Right atrium auricular region (tissue), 2 donors: ENCODE measurements around the gene COL23A1. TPM values are rescaled to one million over a fixed set of nuclear protein-coding genes. Genes with fewer than 3 reads are reported as not detected.
"Not testable (repeated sequence)": the region's sequence is repeated elsewhere in the genome, so short reads cannot be mapped to it uniquely, and the experiment has no call there.

ENCODE experiments used
- DNase-seq: peaks from one replicate; pipeline ENCODE4 v3.0.0-alpha.2; 2019; ENCODE audit warnings: low spot score
- H3K27ac ChIP-seq, 2 donors: fragments of 200-600 bp; sonication (generic); 1 replicate in 1 of 2; 2 replicates in 1 of 2; pipeline ENCODE4 v1.5.1; 2016 to 2019
- H3K27me3 ChIP-seq, 2 donors: fragments of 200-600 bp; sonication (generic); one replicate each; pipeline versions ENCODE4 v1.5.1 to v1.6.0; 2017 to 2019
- H3K36me3 ChIP-seq: fragments of 200-600 bp; sonication (generic); one replicate; pipeline ENCODE4 v1.5.1; 2016
- H3K4me1 ChIP-seq, 2 donors: fragments of 200-600 bp; sonication (generic); one replicate each; pipeline versions ENCODE4 v1.5.1 to v1.6.0; 2017 to 2019
- H3K4me3 ChIP-seq, 2 donors: fragments of 200-600 bp; sonication (generic); 1 replicate in 1 of 2; 2 replicates in 1 of 2; pipeline ENCODE4 v1.5.1; 2017 to 2019; ENCODE audit warnings: mild to moderate bottlenecking in 1 of 2, moderate library complexity in 1 of 2
- H3K9me3 ChIP-seq, 2 donors: fragments of 200-600 bp; sonication (generic); one replicate each; pipeline ENCODE4 v1.5.1; 2019
- total RNA-seq, 2 donors: library from RNA; depleted of rRNA; stranded (reverse); fragments of >200 nt; gene quantifications; one replicate each; pipeline ENCODE4 v1.1.0, GENCODE V29; 2016
- TF ChIP-seq, protein P1 (sequence below), 2 donors: fragments of 200-600 bp; sonication (generic); IDR thresholded peaks; one replicate each; pipeline ENCODE4 v1.5.1; 2019; ENCODE audit warnings: antibody characterized with exemption in 2 of 2

Gene COL23A1
- total RNA-seq, 2 donors from 2014 or later: 5.7 to 6.8 TPM

DNA sequence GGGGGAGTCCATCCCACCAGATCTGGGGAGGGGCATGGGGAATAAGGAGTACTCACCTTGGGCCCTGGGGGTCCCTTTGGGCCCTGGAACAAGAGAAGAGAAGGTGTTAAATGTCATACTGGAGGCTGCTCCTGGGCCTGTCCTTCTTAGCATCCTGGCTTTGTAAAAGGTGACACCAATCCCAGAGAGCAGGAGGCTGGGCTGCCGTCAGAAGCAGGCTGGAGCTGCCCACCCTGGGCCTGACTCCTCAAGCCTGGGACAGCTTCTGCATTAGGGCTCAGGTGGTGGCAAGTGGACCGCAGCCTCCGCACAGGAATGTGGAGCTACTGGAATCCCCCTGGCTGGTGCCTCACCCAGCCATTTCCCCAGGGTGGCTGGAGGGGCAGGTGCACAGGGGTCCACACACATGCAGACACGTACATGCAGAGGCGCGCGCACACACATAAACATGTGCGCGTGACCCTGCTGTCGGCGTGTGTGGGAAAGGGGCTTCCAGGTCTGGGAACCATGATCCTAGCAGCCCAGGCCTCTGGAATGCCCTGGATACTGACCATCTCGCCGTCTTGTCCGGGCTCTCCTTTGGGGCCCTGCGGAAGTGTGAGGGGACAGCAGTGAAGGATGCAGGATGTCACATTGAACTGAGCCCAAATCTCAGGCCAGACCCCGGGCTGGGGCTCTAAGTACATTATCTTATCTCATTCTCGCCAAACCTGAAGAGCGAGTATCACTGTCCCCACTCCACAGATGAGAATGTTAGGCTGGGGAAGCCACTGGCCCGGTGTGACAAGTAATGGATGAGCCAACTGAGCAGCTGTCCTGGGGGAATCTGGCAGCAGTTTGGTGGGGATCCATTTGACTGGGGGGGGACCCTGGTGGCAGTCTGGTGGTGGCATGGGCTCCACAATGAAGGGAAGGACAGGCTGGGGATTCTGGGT, 328.3 kb downstream of the COL23A1 start:
- H3K36me3 ChIP-seq: no peaks in the 10 kb centered on the region
- H3K4me1 ChIP-seq: no peaks in the 10 kb centered on the region
- H3K27me3 ChIP-seq: no peaks in the 10 kb centered on the region
- no peaks in the 10 kb centered on the region for H3K9me3 ChIP-seq
- TF ChIP-seq, protein P1, sequence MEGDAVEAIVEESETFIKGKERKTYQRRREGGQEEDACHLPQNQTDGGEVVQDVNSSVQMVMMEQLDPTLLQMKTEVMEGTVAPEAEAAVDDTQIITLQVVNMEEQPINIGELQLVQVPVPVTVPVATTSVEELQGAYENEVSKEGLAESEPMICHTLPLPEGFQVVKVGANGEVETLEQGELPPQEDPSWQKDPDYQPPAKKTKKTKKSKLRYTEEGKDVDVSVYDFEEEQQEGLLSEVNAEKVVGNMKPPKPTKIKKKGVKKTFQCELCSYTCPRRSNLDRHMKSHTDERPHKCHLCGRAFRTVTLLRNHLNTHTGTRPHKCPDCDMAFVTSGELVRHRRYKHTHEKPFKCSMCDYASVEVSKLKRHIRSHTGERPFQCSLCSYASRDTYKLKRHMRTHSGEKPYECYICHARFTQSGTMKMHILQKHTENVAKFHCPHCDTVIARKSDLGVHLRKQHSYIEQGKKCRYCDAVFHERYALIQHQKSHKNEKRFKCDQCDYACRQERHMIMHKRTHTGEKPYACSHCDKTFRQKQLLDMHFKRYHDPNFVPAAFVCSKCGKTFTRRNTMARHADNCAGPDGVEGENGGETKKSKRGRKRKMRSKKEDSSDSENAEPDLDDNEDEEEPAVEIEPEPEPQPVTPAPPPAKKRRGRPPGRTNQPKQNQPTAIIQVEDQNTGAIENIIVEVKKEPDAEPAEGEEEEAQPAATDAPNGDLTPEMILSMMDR (IDR thresholded peaks at IDR 0.05): no peak
- no peak overlapping the region for H3K27ac ChIP-seq
- no peak overlapping the region for H3K4me3 ChIP-seq
- no peak for DNase-seq

DNA sequence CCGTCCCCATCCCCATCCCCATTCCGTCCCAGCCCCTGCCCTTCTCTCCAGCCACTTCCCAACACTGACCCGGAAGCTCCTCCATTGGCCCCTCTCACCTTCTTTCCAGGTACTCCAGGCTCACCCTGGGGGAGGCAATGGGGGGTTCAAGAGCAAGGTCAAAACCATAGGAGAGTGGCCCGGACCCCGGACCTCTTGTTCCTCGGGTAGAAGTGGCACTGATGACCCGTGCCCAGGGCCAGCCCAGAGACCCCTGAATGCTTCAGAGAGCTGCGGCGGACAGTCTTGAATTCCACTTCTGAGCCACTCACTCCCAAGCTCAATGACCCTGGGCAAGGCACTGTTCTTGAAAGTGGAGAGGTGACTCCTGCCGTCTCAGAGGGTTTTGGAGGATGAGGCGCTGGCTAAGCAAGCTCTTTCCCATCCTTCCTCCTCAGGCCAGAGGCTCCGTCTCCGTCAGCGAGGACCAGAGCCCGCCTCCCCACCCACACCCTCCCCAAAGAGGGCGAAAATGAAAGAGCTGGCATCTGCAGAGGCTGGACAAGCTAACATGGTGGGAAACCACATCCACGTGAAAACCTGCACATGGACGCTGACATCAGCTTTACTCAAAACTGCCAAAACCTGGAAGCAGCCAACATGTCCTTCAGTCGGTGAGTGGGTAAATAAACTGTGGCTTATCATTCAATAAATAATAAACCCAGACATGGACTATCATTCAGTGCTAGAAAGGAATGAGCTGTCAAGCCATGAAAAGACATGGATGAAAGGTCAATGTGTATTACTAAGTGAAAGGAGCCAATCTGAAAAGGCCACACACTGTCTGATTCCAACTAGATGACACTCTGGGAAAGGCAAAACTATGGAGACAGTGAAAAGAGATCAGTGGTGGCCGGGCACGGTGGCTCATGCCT, 330.3 kb downstream of the COL23A1 start:
- Histone ChIP-seq H3K27ac (no peak overlapping the region), H3K9me3 (no peaks in the 10 kb centered on the region), H3K27me3 (no peaks in the 10 kb centered on the region), H3K4me1 (no peaks in the 10 kb centered on the region), H3K36me3 (no peaks in the 10 kb centered on the region), H3K4me3 (no peak overlapping the region)
- no peak for DNase-seq
- TF ChIP-seq, protein P1 (IDR thresholded peaks at IDR 0.05): no peak

DNA sequence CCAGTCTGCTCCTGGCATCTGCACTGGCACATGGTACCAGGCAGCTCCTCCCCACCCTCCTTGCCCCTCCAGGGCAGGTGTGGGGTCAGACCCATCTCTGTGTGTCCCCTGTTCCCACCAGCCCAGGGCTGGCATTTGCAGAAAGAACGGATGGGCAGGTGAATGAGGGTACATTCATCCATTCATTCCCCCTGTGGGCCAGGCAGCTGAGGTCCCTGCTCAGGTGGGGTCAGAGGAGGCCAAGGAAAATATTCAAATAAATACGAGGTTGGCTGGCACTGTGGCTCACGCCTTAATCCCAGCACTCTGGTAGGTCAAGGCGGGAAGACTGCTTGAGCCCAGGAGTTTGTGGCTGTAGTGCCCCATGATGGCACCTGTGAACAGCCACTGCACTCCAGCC, 332.5 kb downstream of the COL23A1 start:
- Histone ChIP-seq H3K4me1 (no peaks in the 10 kb centered on the region), H3K9me3 (no peaks in the 10 kb centered on the region), H3K27me3 (no peaks in the 10 kb centered on the region), H3K36me3 (no peaks in the 10 kb centered on the region), H3K27ac (no peak overlapping the region), H3K4me3 (no peak overlapping the region)
- TF ChIP-seq, protein P1 (IDR thresholded peaks at IDR 0.05): no peak
- no peak for DNase-seq

DNA sequence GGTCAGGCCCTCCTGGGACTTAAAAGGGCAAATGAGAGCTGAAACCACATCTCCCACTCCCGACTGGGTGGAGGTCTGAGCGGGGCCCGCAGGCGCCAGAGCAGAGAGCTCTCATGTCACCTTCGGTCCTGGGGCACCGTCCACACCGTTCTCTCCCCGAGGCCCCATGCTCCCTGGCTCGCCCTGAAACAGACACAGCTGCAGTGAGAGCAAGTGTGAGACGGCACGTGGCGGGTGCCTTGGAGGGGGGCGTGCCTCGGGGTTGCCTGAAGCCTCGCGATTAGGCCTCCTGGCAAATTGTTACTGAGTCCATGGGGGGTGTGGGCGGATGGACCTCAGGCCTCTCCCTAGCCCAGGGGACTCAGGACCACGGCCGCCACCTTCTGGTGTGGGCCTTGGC, 333.4 kb downstream of the COL23A1 start:
- no peak for DNase-seq
- TF ChIP-seq, protein P1 (IDR thresholded peaks at IDR 0.05): no peak
- Histone ChIP-seq H3K36me3 (no peaks in the 10 kb centered on the region), H3K9me3 (no peaks in the 10 kb centered on the region), H3K27me3 (no peaks in the 10 kb centered on the region), H3K4me3 (no peak overlapping the region), H3K4me1 (no peaks in the 10 kb centered on the region), H3K27ac (no peak overlapping the region)

DNA sequence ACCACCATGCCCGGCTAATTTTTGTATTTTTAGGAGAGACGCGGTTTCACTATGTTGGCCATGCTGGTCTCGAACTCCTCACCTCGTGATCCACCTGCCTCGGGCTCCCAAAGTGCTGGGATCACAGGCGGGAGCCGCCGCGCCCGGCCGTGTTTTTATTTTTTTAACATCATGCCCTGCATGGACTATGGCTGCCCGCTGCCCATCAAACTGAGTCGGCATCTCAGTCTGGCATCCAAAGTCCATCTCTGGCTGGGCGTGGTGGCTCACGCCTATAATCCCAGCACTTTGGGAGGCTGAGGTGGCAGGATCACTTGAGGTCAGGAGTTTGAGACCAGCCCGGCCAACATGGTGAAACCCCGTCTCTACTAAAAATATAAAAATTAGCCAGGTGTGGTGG, 336.6 kb downstream of the COL23A1 start:
- H3K4me1 ChIP-seq, H3K9me3 ChIP-seq, DNase-seq, H3K27me3 ChIP-seq, H3K36me3 ChIP-seq, H3K27ac ChIP-seq, H3K4me3 ChIP-seq: not testable (repeated sequence)

DNA sequence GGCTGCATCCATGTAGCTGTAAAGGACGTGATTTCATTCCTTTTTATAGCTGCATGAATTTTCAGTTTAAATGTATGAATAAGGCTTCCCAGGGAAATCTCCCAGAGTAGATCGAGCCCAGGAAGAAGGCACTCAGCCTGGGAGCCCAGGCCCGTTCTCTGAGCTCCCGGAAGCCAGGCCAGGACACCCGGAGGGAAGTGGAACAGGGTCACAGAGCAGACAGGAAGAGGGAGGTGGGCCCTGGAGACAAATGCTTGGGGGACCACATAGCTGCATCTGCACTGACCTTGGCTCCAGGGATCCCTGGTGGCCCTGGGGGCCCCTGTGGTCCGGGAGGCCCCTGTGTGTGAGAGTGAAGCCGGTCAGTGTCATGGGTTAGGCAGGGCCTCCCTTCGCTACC, 337.9 kb downstream of the COL23A1 start:
- Histone ChIP-seq H3K27ac (no peak overlapping the region), H3K4me1 (peaks cover 0 to 5% of the 10 kb centered on the region in 2 donors), H3K4me3 (no peak overlapping the region), H3K27me3 (no peaks in the 10 kb centered on the region), H3K36me3 (no peaks in the 10 kb centered on the region), H3K9me3 (no peaks in the 10 kb centered on the region)
- TF ChIP-seq, protein P1 (IDR thresholded peaks at IDR 0.05): no peak
- DNase-seq: no peak
